ENCODE data around the gene PAX8.

DNA sequence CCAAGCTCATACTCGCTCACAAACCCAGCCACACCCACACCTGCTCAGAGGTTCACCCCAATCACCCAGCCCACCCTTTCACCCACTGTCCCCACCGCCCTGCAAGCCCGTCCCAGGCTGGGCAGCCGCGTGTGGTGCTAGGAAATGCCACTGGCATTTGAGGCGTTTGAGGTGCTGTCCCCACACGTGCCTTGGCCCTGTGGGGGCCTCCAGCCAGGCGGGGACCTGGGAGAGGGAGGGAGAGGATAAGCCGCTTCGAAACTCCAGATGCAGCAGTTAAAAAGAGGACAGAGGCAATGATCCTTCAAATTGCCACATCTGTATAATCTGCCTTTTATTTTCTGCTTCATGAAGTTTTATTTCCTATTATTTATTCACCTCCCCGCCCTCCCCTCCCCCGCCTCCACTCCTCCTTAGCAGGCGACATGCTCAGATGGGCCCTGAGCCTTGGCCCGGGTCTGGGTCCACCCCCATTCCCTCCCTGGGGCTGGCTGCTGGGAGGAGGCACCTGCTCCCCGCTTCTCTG is 69.0 kb downstream of the PAX8 start:
- TF ChIP-seq, protein P1, sequence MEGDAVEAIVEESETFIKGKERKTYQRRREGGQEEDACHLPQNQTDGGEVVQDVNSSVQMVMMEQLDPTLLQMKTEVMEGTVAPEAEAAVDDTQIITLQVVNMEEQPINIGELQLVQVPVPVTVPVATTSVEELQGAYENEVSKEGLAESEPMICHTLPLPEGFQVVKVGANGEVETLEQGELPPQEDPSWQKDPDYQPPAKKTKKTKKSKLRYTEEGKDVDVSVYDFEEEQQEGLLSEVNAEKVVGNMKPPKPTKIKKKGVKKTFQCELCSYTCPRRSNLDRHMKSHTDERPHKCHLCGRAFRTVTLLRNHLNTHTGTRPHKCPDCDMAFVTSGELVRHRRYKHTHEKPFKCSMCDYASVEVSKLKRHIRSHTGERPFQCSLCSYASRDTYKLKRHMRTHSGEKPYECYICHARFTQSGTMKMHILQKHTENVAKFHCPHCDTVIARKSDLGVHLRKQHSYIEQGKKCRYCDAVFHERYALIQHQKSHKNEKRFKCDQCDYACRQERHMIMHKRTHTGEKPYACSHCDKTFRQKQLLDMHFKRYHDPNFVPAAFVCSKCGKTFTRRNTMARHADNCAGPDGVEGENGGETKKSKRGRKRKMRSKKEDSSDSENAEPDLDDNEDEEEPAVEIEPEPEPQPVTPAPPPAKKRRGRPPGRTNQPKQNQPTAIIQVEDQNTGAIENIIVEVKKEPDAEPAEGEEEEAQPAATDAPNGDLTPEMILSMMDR (IDR thresholded peaks at IDR 0.05): no peak
- TF ChIP-seq POLR2AphosphoS5 (IDR thresholded peaks at IDR 0.05): no peak
